ENCODE results near the gene GATB. TPM values are rescaled to one million over a fixed set of nuclear protein-coding genes. Genes with fewer than 3 reads are reported as not detected.

GATB gene
- total RNA-seq, 5 donors from 2014 or later (not counting 1 experiment from before 2014, with no cell fraction given): 9.6 to 15.3 (median 12.7) TPM

DNA sequence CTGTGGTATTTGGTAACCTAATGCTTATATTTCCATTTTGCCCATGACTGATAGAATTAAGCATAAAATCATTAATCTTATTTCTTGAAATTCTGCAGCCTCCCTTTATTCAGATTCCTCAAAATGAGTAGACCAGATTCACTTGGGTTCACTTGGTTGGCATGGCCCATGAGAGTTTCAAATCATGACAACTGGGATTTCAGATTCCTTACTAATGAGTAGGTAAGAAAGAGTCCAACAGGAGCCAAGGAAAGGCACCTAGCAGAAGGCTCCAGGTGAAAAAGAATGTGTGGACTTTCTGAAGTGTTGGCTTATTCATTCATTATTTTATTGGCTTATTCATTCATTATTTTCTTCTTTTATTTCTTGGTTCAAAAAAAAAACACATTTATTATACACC is 27.2 kb upstream of the GATB start:
- H3K36me3 ChIP-seq (ENCODE audit: control insufficient read depth in 2 of 2, extremely low read depth in 1 of 2, insufficient read depth in 1 of 2, low read length in 1 of 2): no peaks in the 10 kb centered on the region
- no peak for DNase-seq
- Mint-ChIP-seq H3K9me3 (no peaks in the 10 kb centered on the region), H3K4me3 (no peak overlapping the region), H3K27me3 (peaks cover 0 to 4% of the 10 kb centered on the region in 2 donors), H3K36me3 (no peaks in the 10 kb centered on the region), H3K27ac (no peak overlapping the region), H3K4me1 (no peaks in the 10 kb centered on the region)
- no peaks in the 10 kb centered on the region for H3K9me3 ChIP-seq
- H3K27ac ChIP-seq (ENCODE audit: low read length): no peak overlapping the region
- ChIA-PET POLR2A (no interaction called here), CTCF (no interaction called here)
- no peak for ATAC-seq (replicated peaks in 1 of 4)
- no peak overlapping the region for H3K4me3 ChIP-seq (ENCODE audit: control insufficient read depth in 1 of 2, extremely low read depth in 1 of 2, low read length in 1 of 2)
- H3K27me3 ChIP-seq (replicated peaks in 1 of 2; ENCODE audit: control insufficient read depth in 2 of 2, extremely low read depth in 1 of 2, insufficient read depth in 2 of 2, low read length in 1 of 2): peaks cover 0 to 2% of the 10 kb centered on the region in 2 experiments
- no peaks in the 10 kb centered on the region for H3K4me1 ChIP-seq (ENCODE audit: control insufficient read depth in 1 of 2, extremely low read depth in 1 of 2, insufficient read depth in 2 of 2, low read length in 2 of 2)

DNA sequence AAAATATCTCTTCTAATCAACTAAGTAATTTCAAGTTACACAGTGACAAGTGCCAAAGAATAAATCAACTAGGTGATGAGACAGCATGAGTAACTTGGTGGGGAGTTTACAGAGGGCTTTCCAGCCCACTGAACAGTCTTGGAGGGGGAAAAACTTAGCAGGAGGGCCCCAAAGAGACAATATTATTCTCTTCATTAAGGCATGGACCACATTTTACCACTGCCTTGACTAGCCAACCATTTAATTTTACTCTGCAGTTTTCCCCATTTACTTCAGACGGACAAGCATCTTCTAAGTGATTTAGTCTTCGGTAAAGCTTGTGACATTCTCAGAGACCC is 25.3 kb upstream of the GATB start:
- ChIA-PET POLR2A (no interaction called here), CTCF (interaction anchor here in 1 of 2 donors (0.5 kb wide), 1 partner anchor 679 kb away, joined by 3 read pairs; no protein-coding TSS in a partner anchor)
- Histone ChIP-seq H3K4me1 (ENCODE audit: control insufficient read depth in 1 of 2, extremely low read depth in 1 of 2, insufficient read depth in 2 of 2, low read length in 2 of 2) (peaks cover 0 to 4% of the 10 kb centered on the region in 2 experiments), H3K36me3 (ENCODE audit: control insufficient read depth in 2 of 2, extremely low read depth in 1 of 2, insufficient read depth in 1 of 2, low read length in 1 of 2) (no peaks in the 10 kb centered on the region), H3K4me3 (ENCODE audit: control insufficient read depth in 1 of 2, extremely low read depth in 1 of 2, low read length in 1 of 2) (no peak overlapping the region), H3K9me3 (no peaks in the 10 kb centered on the region), H3K27ac (ENCODE audit: low read length) (no peak overlapping the region), H3K27me3 (replicated peaks in 1 of 2; ENCODE audit: control insufficient read depth in 2 of 2, extremely low read depth in 1 of 2, insufficient read depth in 2 of 2, low read length in 1 of 2) (peaks cover 1 to 2% of the 10 kb centered on the region in 2 experiments)
- Mint-ChIP-seq H3K27ac (no peak overlapping the region), H3K36me3 (no peaks in the 10 kb centered on the region), H3K27me3 (peaks cover 0 to 5% of the 10 kb centered on the region in 2 donors), H3K4me1 (peaks cover 10 to 12% (median 12%) of the 10 kb centered on the region in 3 donors), H3K9me3 (no peaks in the 10 kb centered on the region), H3K4me3 (no peak overlapping the region)
- WGBS (ENCODE audit: insufficient coverage): no CpG with 5 or more reads among the region's 2 CpGs
- ATAC-seq (replicated peaks in 1 of 4) (no peak), DNase-seq (no peak)

DNA sequence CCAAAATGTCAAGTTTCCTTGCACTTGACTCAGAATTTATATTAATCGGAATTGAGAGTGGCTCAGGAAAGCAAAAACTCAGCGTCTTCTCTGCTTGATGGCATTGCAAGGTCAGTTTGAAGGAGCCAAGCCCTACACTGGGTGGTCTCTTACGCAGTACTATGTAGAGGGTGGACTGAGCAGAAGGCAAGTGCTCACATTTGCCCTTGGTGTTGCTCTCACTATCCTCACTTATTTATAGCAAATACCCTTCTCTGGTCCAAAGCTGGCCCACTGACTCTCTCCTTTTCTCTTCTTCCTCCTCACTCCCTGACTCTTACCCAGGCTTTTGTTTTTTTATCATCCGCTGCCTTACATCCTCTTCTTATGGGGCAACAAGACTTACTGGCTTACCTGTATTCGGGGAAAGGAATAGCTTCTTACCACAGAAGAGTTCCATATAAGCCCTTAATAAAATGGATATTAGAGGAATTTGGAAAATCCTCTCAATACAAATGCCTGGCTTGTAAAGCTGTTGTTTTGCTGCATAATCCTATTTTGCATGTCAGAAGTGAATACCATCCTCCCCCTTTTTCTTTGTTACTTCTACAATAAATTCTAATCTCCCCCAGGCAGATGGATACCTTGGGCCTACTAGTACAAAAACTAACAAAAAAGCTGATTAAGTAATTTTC is 24.8 kb upstream of the GATB start:
- H3K4me3 ChIP-seq (ENCODE audit: control insufficient read depth in 1 of 2, extremely low read depth in 1 of 2, low read length in 1 of 2): no peak overlapping the region
- WGBS (ENCODE audit: insufficient coverage): 85% methylated on average over 2 of the region's 5 CpGs
- Mint-ChIP-seq H3K9me3 (no peaks in the 10 kb centered on the region), H3K4me1 (peaks cover 10 to 12% (median 12%) of the 10 kb centered on the region in 3 donors), H3K36me3 (no peaks in the 10 kb centered on the region), H3K27ac (no peak overlapping the region), H3K27me3 (peaks cover 0 to 9% of the 10 kb centered on the region in 2 donors), H3K4me3 (no peak overlapping the region)
- H3K9me3 ChIP-seq: no peaks in the 10 kb centered on the region
- H3K27me3 ChIP-seq (replicated peaks in 1 of 2; ENCODE audit: control insufficient read depth in 2 of 2, extremely low read depth in 1 of 2, insufficient read depth in 2 of 2, low read length in 1 of 2): peaks cover 2% of the 10 kb centered on the region in 2 experiments
- no peaks in the 10 kb centered on the region for H3K36me3 ChIP-seq (ENCODE audit: control insufficient read depth in 2 of 2, extremely low read depth in 1 of 2, insufficient read depth in 1 of 2, low read length in 1 of 2)
- ATAC-seq (replicated peaks in 1 of 4) (no peak), DNase-seq (no peak)
- POLR2A ChIA-PET: no interaction called here
- H3K27ac ChIP-seq (ENCODE audit: low read length): no peak overlapping the region
- H3K4me1 ChIP-seq (ENCODE audit: control insufficient read depth in 1 of 2, extremely low read depth in 1 of 2, insufficient read depth in 2 of 2, low read length in 2 of 2): peaks cover 0 to 4% of the 10 kb centered on the region in 2 experiments
- CTCF ChIA-PET: interaction anchor here in 1 of 2 donors (0.5 kb wide), 1 partner anchor 679 kb away, joined by 3 read pairs; no protein-coding TSS in a partner anchor

DNA sequence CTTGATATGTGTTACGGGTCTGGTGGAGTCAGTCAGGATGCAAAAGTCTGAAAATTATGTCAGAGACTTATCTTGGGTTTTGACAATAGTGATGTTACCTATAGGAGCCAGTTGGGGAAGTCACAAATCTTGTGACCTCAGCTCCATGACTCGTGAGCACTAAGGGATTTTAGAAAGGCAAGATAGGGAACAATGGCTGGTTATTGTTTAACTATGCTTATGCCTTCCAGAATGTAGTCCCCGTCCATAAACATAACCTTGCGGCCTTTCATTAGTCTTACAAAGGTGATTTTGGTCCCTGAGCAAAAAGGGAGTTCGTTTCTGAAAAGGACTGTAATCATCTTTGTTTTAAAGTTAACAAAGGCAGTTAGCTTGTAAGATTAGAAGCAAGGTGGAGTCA is 23.9 kb upstream of the GATB start:
- Histone ChIP-seq H3K27ac (ENCODE audit: low read length) (no peak overlapping the region), H3K36me3 (ENCODE audit: control insufficient read depth in 2 of 2, extremely low read depth in 1 of 2, insufficient read depth in 1 of 2, low read length in 1 of 2) (no peaks in the 10 kb centered on the region), H3K27me3 (replicated peaks in 1 of 2; ENCODE audit: control insufficient read depth in 2 of 2, extremely low read depth in 1 of 2, insufficient read depth in 2 of 2, low read length in 1 of 2) (peaks cover 2% of the 10 kb centered on the region in 2 experiments), H3K4me1 (ENCODE audit: control insufficient read depth in 1 of 2, extremely low read depth in 1 of 2, insufficient read depth in 2 of 2, low read length in 2 of 2) (peaks cover 0 to 4% of the 10 kb centered on the region in 2 experiments), H3K4me3 (ENCODE audit: control insufficient read depth in 1 of 2, extremely low read depth in 1 of 2, low read length in 1 of 2) (no peak overlapping the region), H3K9me3 (no peaks in the 10 kb centered on the region)
- WGBS (ENCODE audit: insufficient coverage): 74% methylated on average over 2 of the region's 5 CpGs
- Mint-ChIP-seq H3K4me3 (no peak overlapping the region), H3K27ac (no peak overlapping the region), H3K27me3 (peaks cover 4 to 9% of the 10 kb centered on the region in 2 donors), H3K36me3 (no peaks in the 10 kb centered on the region), H3K4me1 (peaks cover 10 to 12% (median 12%) of the 10 kb centered on the region in 3 donors), H3K9me3 (no peaks in the 10 kb centered on the region)
- CTCF ChIA-PET: no interaction called here
- DNase-seq: no peak
- POLR2A ChIA-PET: no interaction called here
- no peak for ATAC-seq (replicated peaks in 1 of 4)

DNA sequence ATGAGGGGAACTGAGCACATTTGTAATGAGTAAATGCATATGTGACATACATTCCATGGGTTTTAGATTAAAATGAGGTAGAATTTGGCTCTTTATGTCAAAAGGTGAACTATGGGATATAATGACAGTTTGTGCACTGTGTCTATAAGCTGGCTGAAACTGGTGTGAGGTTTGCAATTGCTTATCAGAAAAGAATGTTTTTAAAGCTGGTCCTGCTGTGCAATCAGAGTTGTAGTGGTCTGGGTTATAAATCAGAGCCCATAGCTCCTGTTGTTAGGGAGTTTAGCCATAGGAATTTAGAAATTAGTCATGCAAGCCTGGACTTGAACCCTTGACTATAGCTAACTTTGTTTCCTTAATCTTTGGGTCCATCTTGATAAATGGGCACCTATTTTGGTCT is 23.1 kb upstream of the GATB start:
- H3K27me3 Mint-ChIP-seq: peaks cover 4 to 9% of the 10 kb centered on the region in 2 donors

DNA sequence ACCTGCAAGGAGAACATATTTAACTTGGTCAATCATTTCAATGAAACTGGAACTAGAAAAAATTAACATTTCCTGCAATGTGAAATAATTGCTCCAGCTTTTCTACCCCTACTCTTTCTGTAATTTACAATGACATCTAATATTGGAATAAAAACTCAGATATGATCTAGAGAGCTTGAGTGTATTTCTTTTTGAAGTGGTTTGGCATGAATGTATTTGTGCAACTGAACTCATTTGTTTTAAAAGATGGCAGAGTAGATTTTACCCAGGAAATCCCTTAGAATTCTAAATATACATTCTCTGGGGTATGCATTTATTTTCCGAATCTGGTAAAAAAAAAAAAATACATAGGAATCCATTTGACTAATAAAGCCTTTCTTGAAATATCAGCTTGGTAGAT is 21.5 kb upstream of the GATB start:
- DNase-seq (no peak), ATAC-seq (replicated peaks in 1 of 4) (no peak)
- Mint-ChIP-seq H3K36me3 (no peaks in the 10 kb centered on the region), H3K4me1 (peaks cover 10 to 12% (median 12%) of the 10 kb centered on the region in 3 donors), H3K27me3 (peaks cover 4 to 9% of the 10 kb centered on the region in 2 donors), H3K4me3 (no peak overlapping the region), H3K9me3 (no peaks in the 10 kb centered on the region), H3K27ac (peak overlapping the region in 1 of 2 donors; percentile 5)
- Histone ChIP-seq H3K36me3 (ENCODE audit: control insufficient read depth in 2 of 2, extremely low read depth in 1 of 2, insufficient read depth in 1 of 2, low read length in 1 of 2) (no peaks in the 10 kb centered on the region), H3K27ac (ENCODE audit: low read length) (no peak overlapping the region), H3K4me3 (ENCODE audit: control insufficient read depth in 1 of 2, extremely low read depth in 1 of 2, low read length in 1 of 2) (no peak overlapping the region), H3K9me3 (no peaks in the 10 kb centered on the region), H3K27me3 (replicated peaks in 1 of 2; ENCODE audit: control insufficient read depth in 2 of 2, extremely low read depth in 1 of 2, insufficient read depth in 2 of 2, low read length in 1 of 2) (peaks cover 0 to 2% of the 10 kb centered on the region in 2 experiments), H3K4me1 (ENCODE audit: control insufficient read depth in 1 of 2, extremely low read depth in 1 of 2, insufficient read depth in 2 of 2, low read length in 2 of 2) (peaks cover 0 to 4% of the 10 kb centered on the region in 2 experiments)
- CTCF ChIA-PET: interaction anchor here in 1 of 2 donors (0.7 kb wide), 1 partner anchor 11 kb away, joined by 4 read pairs; no protein-coding TSS in a partner anchor
- POLR2A ChIA-PET: no interaction called here
- no CpG with 5 or more reads among the region's 1 CpG for WGBS (ENCODE audit: insufficient coverage)

More for the DNA sequence above, 23.1 kb upstream of the GATB start:
- Mint-ChIP-seq H3K27ac (no peak overlapping the region), H3K9me3 (no peaks in the 10 kb centered on the region), H3K4me1 (peaks cover 10 to 12% (median 12%) of the 10 kb centered on the region in 3 donors), H3K36me3 (no peaks in the 10 kb centered on the region), H3K4me3 (no peak overlapping the region)
- Histone ChIP-seq H3K4me1 (ENCODE audit: control insufficient read depth in 1 of 2, extremely low read depth in 1 of 2, insufficient read depth in 2 of 2, low read length in 2 of 2) (peaks cover 0 to 4% of the 10 kb centered on the region in 2 experiments), H3K27ac (ENCODE audit: low read length) (no peak overlapping the region), H3K27me3 (replicated peaks in 1 of 2; ENCODE audit: control insufficient read depth in 2 of 2, extremely low read depth in 1 of 2, insufficient read depth in 2 of 2, low read length in 1 of 2) (peaks cover 0 to 2% of the 10 kb centered on the region in 2 experiments), H3K9me3 (no peaks in the 10 kb centered on the region), H3K36me3 (ENCODE audit: control insufficient read depth in 2 of 2, extremely low read depth in 1 of 2, insufficient read depth in 1 of 2, low read length in 1 of 2) (no peaks in the 10 kb centered on the region), H3K4me3 (ENCODE audit: control insufficient read depth in 1 of 2, extremely low read depth in 1 of 2, low read length in 1 of 2) (no peak overlapping the region)
- ATAC-seq (replicated peaks in 1 of 4) (no peak), DNase-seq (no peak)
- POLR2A ChIA-PET: no interaction called here
- CTCF ChIA-PET: no interaction called here

Measured in T-cell (primary cell).